ENCODE results near the gene TMEM86A.

DNA sequence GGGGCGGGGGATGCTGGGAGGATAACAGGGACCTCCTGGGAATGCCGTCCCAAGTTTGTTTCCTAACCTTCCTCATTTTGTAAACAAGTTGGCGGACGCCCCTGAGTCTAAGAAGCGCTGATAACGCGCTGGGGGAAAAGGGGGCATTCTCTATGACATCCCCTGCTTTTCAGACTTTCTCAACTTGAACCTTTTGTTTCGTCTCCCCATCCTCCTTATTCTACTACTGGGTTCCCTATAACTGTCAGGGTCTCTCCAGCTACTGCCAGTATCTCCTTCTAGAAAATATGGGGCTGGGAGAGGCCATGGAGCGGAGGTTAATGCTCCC, 654 bp downstream of the TMEM86A start:
- no peak for TF ChIP-seq GATA2 (IDR thresholded peaks at IDR 0.05; ENCODE audit: insufficient read depth, insufficient read length, low read depth, low read length)
- no peak for TF ChIP-seq POLR2AphosphoS5 (IDR thresholded peaks at IDR 0.05; ENCODE audit: insufficient read depth, low read depth, low read length)
- no peak for TF ChIP-seq POLR2A (IDR thresholded peaks at IDR 0.05; ENCODE audit: low read depth, low read length)
- no peak for TF ChIP-seq EZH2 (IDR thresholded peaks at IDR 0.05; ENCODE audit: borderline replicate concordance, low read depth, low read length, severe bottlenecking)

Data from endothelial cell of umbilical vein (primary cell).